Omental fat pad (tissue), 4 donors: ENCODE measurements around the gene ZNF502. TPM values are rescaled to one million over a fixed set of nuclear protein-coding genes. Genes with fewer than 3 reads are reported as not detected.

ENCODE experiments used
- ATAC-seq: fragments of 150-250 bp; one replicate; pipeline ENCODE4 v1.9.1; 2016; ENCODE audit warnings: mild to moderate bottlenecking, moderate library complexity; ENCODE audit not compliant: low FRiP score
- DNase-seq: peaks from one replicate; pipeline ENCODE4 v3.0.0-alpha.2; 2019; ENCODE audit warnings: low spot score
- CTCF ChIP-seq, 3 donors: fragments of 450-650 bp; IDR thresholded peaks; one replicate each; pipeline ENCODE4 v1.5.1; 2016 to 2017; ENCODE audit warnings: antibody characterized with exemption in 3 of 3, mild to moderate bottlenecking in 3 of 3, moderate library complexity in 2 of 3
- total RNA-seq, 4 donors: library from RNA; depleted of rRNA; stranded (reverse); fragments of >200 nt; gene quantifications; one replicate each; pipeline ENCODE4 v1.1.0, GENCODE V29; 2016

ZNF502 gene
- total RNA-seq, 4 donors from 2014 or later: 3.3 to 7.3 (median 6.0) TPM

DNA sequence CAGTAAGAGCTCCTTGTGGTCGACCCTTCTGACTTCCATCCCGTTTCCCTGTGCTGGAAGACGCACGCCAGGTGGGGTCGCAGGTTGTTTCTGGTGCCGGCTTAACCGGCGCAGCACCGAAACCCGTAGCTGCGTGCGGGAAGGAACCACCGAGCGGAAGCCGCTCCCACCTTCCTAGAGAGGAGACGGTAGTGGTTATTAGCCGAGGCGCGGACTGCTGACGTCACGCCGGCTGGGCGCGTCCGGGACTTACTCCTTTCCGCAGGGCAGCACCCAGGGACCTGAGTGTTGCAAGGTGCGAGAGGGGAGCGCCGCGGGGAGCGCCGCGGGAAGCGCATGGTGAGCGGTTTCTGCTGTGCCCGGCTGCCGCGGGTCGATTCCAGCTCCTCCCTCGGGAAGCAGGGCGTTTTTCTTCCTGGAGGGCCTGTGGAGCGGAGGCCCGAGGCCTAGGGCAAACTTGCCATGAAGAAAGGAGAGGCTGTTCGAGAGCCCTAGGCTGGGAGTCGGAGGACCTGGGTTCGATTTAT lies 17.0 kb downstream of the ZNF502 start, which contains the start of gene ZNF501:
ZNF501 (plus strand) TSS at position 252 of the 527 bp plus-strand sequence. CDS start 4,787 bp downstream, outside the sequence.
- DNase-seq (peak; percentile 87), ATAC-seq (peak; percentile 99)
- TF ChIP-seq CTCF (IDR thresholded peaks at IDR 0.05): no peak

DNA sequence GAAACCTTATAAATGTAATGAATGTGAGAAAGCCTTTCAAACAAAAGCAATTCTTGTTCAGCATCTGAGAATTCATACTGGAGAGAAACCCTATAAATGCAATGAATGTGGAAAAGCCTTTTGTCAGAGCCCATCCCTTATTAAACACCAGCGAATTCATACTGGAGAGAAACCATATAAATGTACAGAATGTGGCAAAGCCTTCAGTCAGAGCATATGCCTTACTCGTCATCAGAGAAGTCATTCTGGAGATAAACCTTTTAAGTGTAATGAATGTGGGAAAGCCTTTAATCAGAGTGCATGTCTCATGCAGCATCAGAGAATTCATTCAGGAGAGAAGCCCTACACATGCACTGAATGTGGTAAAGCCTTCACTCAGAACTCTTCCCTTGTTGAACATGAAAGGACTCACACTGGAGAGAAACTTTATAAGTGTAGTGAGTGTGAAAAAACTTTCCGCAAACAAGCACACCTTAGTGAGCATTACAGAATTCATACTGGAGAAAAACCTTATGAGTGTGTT lies 22.2 kb downstream of the ZNF502 start:
- no peak for TF ChIP-seq CTCF (IDR thresholded peaks at IDR 0.05)
- ATAC-seq: no peak
- DNase-seq: no peak

DNA sequence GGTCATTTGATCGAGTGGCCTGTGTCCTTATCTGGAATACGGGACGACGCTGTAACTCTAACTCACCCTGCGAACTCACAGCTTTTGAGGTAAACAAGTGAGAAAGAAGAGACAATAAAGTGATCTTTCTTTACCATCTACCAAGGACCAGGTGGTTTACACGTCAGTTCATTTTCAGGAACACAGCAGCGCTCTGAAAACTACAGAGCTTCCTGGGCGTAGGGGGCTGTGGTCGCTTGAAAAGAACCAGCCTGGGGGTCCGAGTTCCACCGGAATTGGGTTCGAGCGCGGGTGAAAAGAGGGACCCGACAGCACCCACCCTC lies 48.6 kb downstream of the ZNF502 start:
- no peak for DNase-seq
- ATAC-seq: no peak
- TF ChIP-seq CTCF (IDR thresholded peaks at IDR 0.05): no peak

DNA sequence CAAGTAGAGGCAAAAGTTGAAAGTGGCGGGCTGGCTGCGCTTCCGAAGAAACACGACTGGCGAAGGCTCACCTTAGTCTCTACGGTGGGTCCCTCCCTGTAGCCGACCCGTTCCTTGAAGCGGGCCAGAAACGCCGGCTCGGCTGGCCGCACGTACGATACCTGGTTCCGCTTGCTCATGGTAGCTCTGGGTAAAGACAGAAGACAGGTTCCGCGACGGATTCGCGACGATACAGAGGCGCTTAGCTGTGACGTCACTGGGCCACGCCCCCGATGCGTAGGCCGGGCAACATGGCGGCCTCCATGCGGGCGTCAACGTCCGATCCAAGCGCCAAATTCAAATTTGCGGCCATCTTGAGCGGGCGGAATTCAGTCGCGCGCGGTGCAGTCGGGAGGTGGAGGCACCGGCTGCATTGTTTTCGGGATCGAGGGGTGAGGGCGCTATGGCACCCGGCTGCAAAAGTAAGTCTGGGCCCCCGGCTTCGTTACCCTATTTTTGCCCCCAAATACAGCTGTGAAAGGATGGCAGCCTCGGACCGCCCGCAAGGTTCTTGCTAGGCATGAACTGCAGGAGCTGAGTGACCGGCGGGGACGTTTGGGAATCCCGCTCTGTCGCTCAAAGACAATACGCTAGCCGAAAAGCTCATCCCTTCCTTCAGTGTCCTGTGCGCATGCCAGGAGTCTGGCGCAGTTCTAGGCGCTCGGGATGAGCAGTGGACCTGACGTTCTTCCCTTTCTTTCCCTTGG lies 49.1 kb downstream of the ZNF502 start, which contains the start of the genes KIAA1143 and KIF15:
KIAA1143 (minus strand) TSS at position 196 of the 746 bp plus-strand sequence; CDS start at position 179, 17 bp downstream.
KIF15 (plus strand) TSS at position 371 of the 746 bp plus-strand sequence; CDS start at position 443, 72 bp downstream.
- ATAC-seq (peak; percentile 99), DNase-seq (peak; percentile 98)

GRCh38 chr3:44762170-44762677 lies 49.8 kb downstream of the ZNF502 start:
- no peak for ATAC-seq
- DNase-seq: no peak
- no peak for TF ChIP-seq CTCF (IDR thresholded peaks at IDR 0.05)

More for the DNA sequence above, 49.1 kb downstream of the ZNF502 start, which contains the start of the genes KIAA1143 and KIF15:
- no peak for TF ChIP-seq CTCF (IDR thresholded peaks at IDR 0.05)

- no peak for TF ChIP-seq CTCF (IDR thresholded peaks at IDR 0.05)
- ATAC-seq: no peak
These were observed 50.2 kb downstream of the ZNF502 start for GRCh38 chr3:44762690-44763089.

More at GRCh38 chr3:44762690-44763089, 50.2 kb downstream of the ZNF502 start:
- DNase-seq: no peak
